ENCODE data around the gene TFAP2A. TPM values are rescaled to one million over a fixed set of nuclear protein-coding genes. Genes with fewer than 3 reads are reported as not detected.

TFAP2A gene
- total RNA-seq, 5 donors from 2014 or later (not counting 1 experiment from before 2014, with no cell fraction given): 0.15 to 0.69 (median 0.28) TPM; not detected in 2

- ATAC-seq (replicated peaks in 1 of 4): no peak
Observed at GRCh38 chr6:10431423-10432164, 16.7 kb upstream of the TFAP2A start.

GRCh38 chr6:10429638-10430427 is 15.0 kb upstream of the TFAP2A start:
- peaks cover 0 to 20% of the 10 kb centered on the region in 2 experiments for H3K4me1 ChIP-seq (ENCODE audit: control insufficient read depth in 1 of 2, extremely low read depth in 1 of 2, insufficient read depth in 2 of 2, low read length in 2 of 2)
- H3K36me3 ChIP-seq (ENCODE audit: control insufficient read depth in 2 of 2, extremely low read depth in 1 of 2, insufficient read depth in 1 of 2, low read length in 1 of 2): no peaks in the 10 kb centered on the region
- no peak overlapping the region for H3K4me3 Mint-ChIP-seq
- peak in 1 of 35 experiments; percentile 37 for DNase-seq
- H3K4me3 ChIP-seq (ENCODE audit: control insufficient read depth in 1 of 2, extremely low read depth in 1 of 2, low read length in 1 of 2): no peak overlapping the region
- ChIA-PET POLR2A (no interaction called here), CTCF (interaction anchor here in 1 of 2 donors (0.6 to 1.4 kb wide), 2 partner anchors 271 to 1447 kb away, joined by 5 to 6 read pairs; no protein-coding TSS in a partner anchor)
- H3K9me3 Mint-ChIP-seq: no peaks in the 10 kb centered on the region
- H3K27ac Mint-ChIP-seq: no peak overlapping the region
- peaks cover 38 to 51% of the 10 kb centered on the region in 2 donors for H3K27me3 Mint-ChIP-seq
- peaks cover 16 to 31% of the 10 kb centered on the region in 2 experiments for H3K27me3 ChIP-seq (replicated peaks in 1 of 2; ENCODE audit: control insufficient read depth in 2 of 2, extremely low read depth in 1 of 2, insufficient read depth in 2 of 2, low read length in 1 of 2)
- H3K36me3 Mint-ChIP-seq: no peaks in the 10 kb centered on the region
- no peaks in the 10 kb centered on the region for H3K9me3 ChIP-seq
- ATAC-seq (replicated peaks in 1 of 4): peak in 1 of 4 experiments; percentile 44
- no peak overlapping the region for H3K27ac ChIP-seq (ENCODE audit: low read length)
- peaks cover 11 to 22% (median 18%) of the 10 kb centered on the region in 3 donors for H3K4me1 Mint-ChIP-seq
- no CpG with 5 or more reads among the region's 12 CpGs for WGBS (ENCODE audit: insufficient coverage)

More at GRCh38 chr6:10431423-10432164, 16.7 kb upstream of the TFAP2A start:
- no peaks in the 10 kb centered on the region for H3K9me3 Mint-ChIP-seq
- Histone ChIP-seq H3K4me3 (ENCODE audit: control insufficient read depth in 1 of 2, extremely low read depth in 1 of 2, low read length in 1 of 2) (no peak overlapping the region), H3K36me3 (ENCODE audit: control insufficient read depth in 2 of 2, extremely low read depth in 1 of 2, insufficient read depth in 1 of 2, low read length in 1 of 2) (no peaks in the 10 kb centered on the region), H3K27me3 (replicated peaks in 1 of 2; ENCODE audit: control insufficient read depth in 2 of 2, extremely low read depth in 1 of 2, insufficient read depth in 2 of 2, low read length in 1 of 2) (peaks cover 8 to 15% of the 10 kb centered on the region in 2 experiments), H3K27ac (ENCODE audit: low read length) (no peak overlapping the region), H3K9me3 (no peaks in the 10 kb centered on the region), H3K4me1 (ENCODE audit: control insufficient read depth in 1 of 2, extremely low read depth in 1 of 2, insufficient read depth in 2 of 2, low read length in 2 of 2) (peaks cover 0 to 10% of the 10 kb centered on the region in 2 experiments)
- no peaks in the 10 kb centered on the region for H3K36me3 Mint-ChIP-seq
- no peak for DNase-seq
- H3K4me1 Mint-ChIP-seq: peaks cover 9 to 15% (median 10%) of the 10 kb centered on the region in 3 donors
- no peak overlapping the region for H3K27ac Mint-ChIP-seq
- peaks cover 24 to 39% of the 10 kb centered on the region in 2 donors for H3K27me3 Mint-ChIP-seq
- POLR2A ChIA-PET: no interaction called here
- CTCF ChIA-PET: no interaction called here
- WGBS (ENCODE audit: insufficient coverage): 50% methylated on average over 3 of the region's 7 CpGs
- no peak overlapping the region for H3K4me3 Mint-ChIP-seq

GRCh38 chr6:10426781-10427279 is 12.0 kb upstream of the TFAP2A start:
- ChIA-PET CTCF (interaction anchor here (0.5 to 0.8 kb wide), 2 partner anchors 8 to 12 kb away, joined by 4 to 5 read pairs; partner anchors contain the start of gene TFAP2A (in 1 of the 2)), POLR2A (no interaction called here)
- no peaks in the 10 kb centered on the region for H3K36me3 ChIP-seq (ENCODE audit: control insufficient read depth in 2 of 2, extremely low read depth in 1 of 2, insufficient read depth in 1 of 2, low read length in 1 of 2)
- Mint-ChIP-seq H3K27ac (no peak overlapping the region), H3K36me3 (no peaks in the 10 kb centered on the region), H3K9me3 (no peaks in the 10 kb centered on the region), H3K4me3 (peak overlapping the region; percentile 46 to 63 (median 54)), H3K4me1 (peaks cover 4 to 23% (median 13%) of the 10 kb centered on the region in 3 donors), H3K27me3 (peaks cover 57 to 68% of the 10 kb centered on the region in 2 donors)
- peak overlapping the region; percentile 27 to 58 for H3K4me3 ChIP-seq (ENCODE audit: control insufficient read depth in 1 of 2, extremely low read depth in 1 of 2, low read length in 1 of 2)
- peaks cover 34 to 52% of the 10 kb centered on the region in 2 experiments for H3K27me3 ChIP-seq (replicated peaks in 1 of 2; ENCODE audit: control insufficient read depth in 2 of 2, extremely low read depth in 1 of 2, insufficient read depth in 2 of 2, low read length in 1 of 2)
- peaks cover 0 to 19% of the 10 kb centered on the region in 2 experiments for H3K4me1 ChIP-seq (ENCODE audit: control insufficient read depth in 1 of 2, extremely low read depth in 1 of 2, insufficient read depth in 2 of 2, low read length in 2 of 2)
- no peak for ATAC-seq (replicated peaks in 1 of 4)
- no peaks in the 10 kb centered on the region for H3K9me3 ChIP-seq
- no peak overlapping the region for H3K27ac ChIP-seq (ENCODE audit: low read length)
- no peak for DNase-seq
- WGBS (ENCODE audit: insufficient coverage): 11% methylated on average over 4 of the region's 6 CpGs

- ATAC-seq (replicated peaks in 1 of 4) (peak in 1 of 4 experiments; percentile 43), DNase-seq (no peak)
- Histone ChIP-seq H3K27ac (ENCODE audit: low read length) (no peak overlapping the region), H3K4me3 (ENCODE audit: control insufficient read depth in 1 of 2, extremely low read depth in 1 of 2, low read length in 1 of 2) (peak overlapping the region; percentile 27 to 58), H3K36me3 (ENCODE audit: control insufficient read depth in 2 of 2, extremely low read depth in 1 of 2, insufficient read depth in 1 of 2, low read length in 1 of 2) (no peaks in the 10 kb centered on the region), H3K27me3 (replicated peaks in 1 of 2; ENCODE audit: control insufficient read depth in 2 of 2, extremely low read depth in 1 of 2, insufficient read depth in 2 of 2, low read length in 1 of 2) (peaks cover 37 to 57% of the 10 kb centered on the region in 2 experiments), H3K9me3 (no peaks in the 10 kb centered on the region), H3K4me1 (ENCODE audit: control insufficient read depth in 1 of 2, extremely low read depth in 1 of 2, insufficient read depth in 2 of 2, low read length in 2 of 2) (peaks cover 0 to 20% of the 10 kb centered on the region in 2 experiments)
- ChIA-PET POLR2A (no interaction called here), CTCF (interaction anchor here (0.5 to 0.8 kb wide), 2 partner anchors 9 to 11 kb away, joined by 4 to 5 read pairs; partner anchors contain the start of gene TFAP2A (in 1 of the 2))
- Mint-ChIP-seq H3K9me3 (no peaks in the 10 kb centered on the region), H3K4me1 (peaks cover 4 to 23% (median 13%) of the 10 kb centered on the region in 3 donors), H3K4me3 (peak overlapping the region; percentile 46 to 63 (median 54)), H3K36me3 (no peaks in the 10 kb centered on the region), H3K27ac (no peak overlapping the region), H3K27me3 (peaks cover 64 to 74% of the 10 kb centered on the region in 2 donors)
- WGBS (ENCODE audit: insufficient coverage): 6% methylated on average over 42 of the region's 54 CpGs
Observed at GRCh38 chr6:10425975-10426780, 11.3 kb upstream of the TFAP2A start.

- Mint-ChIP-seq H3K27ac (no peak overlapping the region), H3K4me3 (peak overlapping the region in 1 of 3 donors; percentile 63), H3K36me3 (no peaks in the 10 kb centered on the region), H3K4me1 (peaks cover 4 to 23% (median 13%) of the 10 kb centered on the region in 3 donors), H3K9me3 (no peaks in the 10 kb centered on the region), H3K27me3 (peaks cover 67 to 77% of the 10 kb centered on the region in 2 donors)
- H3K27me3 ChIP-seq (replicated peaks in 1 of 2; ENCODE audit: control insufficient read depth in 2 of 2, extremely low read depth in 1 of 2, insufficient read depth in 2 of 2, low read length in 1 of 2): peaks cover 39 to 62% of the 10 kb centered on the region in 2 experiments
- peaks cover 0 to 20% of the 10 kb centered on the region in 2 experiments for H3K4me1 ChIP-seq (ENCODE audit: control insufficient read depth in 1 of 2, extremely low read depth in 1 of 2, insufficient read depth in 2 of 2, low read length in 2 of 2)
- H3K36me3 ChIP-seq (ENCODE audit: control insufficient read depth in 2 of 2, extremely low read depth in 1 of 2, insufficient read depth in 1 of 2, low read length in 1 of 2): no peaks in the 10 kb centered on the region
- ATAC-seq (replicated peaks in 1 of 4): no peak
- WGBS (ENCODE audit: insufficient coverage): 19% methylated on average over 22 of the region's 35 CpGs
- no peak for DNase-seq
- CTCF ChIA-PET: interaction anchor here in 1 of 2 donors (0.5 kb wide), 1 partner anchor 380 kb away, joined by 3 read pairs; no protein-coding TSS in a partner anchor
- no peak overlapping the region for H3K27ac ChIP-seq (ENCODE audit: low read length)
- no peak overlapping the region for H3K4me3 ChIP-seq (ENCODE audit: control insufficient read depth in 1 of 2, extremely low read depth in 1 of 2, low read length in 1 of 2)
- POLR2A ChIA-PET: no interaction called here
- no peaks in the 10 kb centered on the region for H3K9me3 ChIP-seq
Observed at GRCh38 chr6:10425176-10425974, 10.5 kb upstream of the TFAP2A start.

All from T-cell (primary cell).